HG03342 (cell line): ENCODE data around the gene SCUBE1.
"Not testable (repeated sequence)": the region's sequence is repeated elsewhere in the genome, so short reads cannot be mapped to it uniquely, and the experiment has no call there.

Experiments used
- ATAC-seq: cut with Tn5 transposase; IDR thresholded peaks from one replicate; pipeline ENCODE4 v1.9.1; 2021; ENCODE audit warnings: mild to moderate bottlenecking, moderate library complexity; ENCODE audit not compliant: unreplicated experiment

The SCUBE1 gene

DNA sequence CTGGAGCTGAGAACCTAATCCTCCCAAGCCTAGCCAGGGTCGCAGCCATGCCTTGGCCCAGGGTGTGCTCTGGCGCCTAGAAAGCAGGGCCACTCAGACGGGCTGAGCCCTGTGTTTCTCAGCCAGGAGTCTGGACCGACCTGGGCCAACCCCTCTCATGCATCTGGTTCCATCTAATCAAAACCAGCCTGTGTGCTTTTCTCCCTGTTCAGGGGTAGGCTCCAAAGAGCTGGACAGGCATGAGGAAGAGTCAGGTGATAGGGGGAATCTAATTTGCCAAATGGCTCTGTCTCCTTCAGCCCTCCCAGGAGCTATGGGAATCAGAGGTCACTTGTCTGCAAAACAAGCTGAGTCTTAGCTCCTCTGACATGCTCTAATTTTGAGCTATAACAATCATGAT is 55.7 kb downstream of the SCUBE1 start:
- no peak for ATAC-seq

DNA sequence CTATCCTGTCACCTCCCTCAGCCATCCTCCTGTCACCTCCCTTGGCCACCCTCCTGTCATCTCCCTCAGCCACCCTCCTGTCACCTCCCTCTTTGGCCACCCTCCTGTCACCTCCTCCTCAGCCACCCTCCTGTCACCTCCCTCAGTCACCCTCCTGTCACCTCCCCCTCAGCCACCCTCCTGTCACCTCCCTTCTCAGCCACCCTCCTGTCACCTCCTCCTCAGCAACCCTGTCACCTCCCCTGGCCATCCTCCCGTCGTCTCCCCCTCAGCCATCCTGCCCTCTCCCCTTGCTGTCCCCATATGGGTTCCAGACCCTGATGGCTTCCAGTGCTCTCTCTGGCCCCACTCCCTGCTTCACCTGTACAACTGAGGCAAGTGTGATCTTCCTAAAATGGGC is 61.8 kb downstream of the SCUBE1 start:
- no peak for ATAC-seq

DNA sequence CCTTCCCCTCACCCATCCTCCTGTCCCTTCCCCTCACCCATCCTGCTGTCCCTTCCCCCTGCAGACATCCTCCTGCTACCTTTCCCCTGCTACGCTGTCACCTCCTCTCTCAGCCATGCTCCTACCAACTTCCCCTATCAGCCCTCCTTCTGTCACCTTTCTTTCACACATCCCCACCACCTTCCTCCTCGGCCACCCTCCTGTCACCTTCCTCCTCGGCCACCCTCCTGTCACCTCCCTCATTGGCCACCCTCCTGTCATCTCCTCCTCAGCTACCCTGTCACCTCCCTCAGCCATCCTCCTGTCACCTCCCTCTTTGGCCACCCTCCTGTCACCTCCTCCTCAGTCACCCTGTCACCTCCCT is 62.7 kb downstream of the SCUBE1 start:
- ATAC-seq: not testable (repeated sequence)

DNA sequence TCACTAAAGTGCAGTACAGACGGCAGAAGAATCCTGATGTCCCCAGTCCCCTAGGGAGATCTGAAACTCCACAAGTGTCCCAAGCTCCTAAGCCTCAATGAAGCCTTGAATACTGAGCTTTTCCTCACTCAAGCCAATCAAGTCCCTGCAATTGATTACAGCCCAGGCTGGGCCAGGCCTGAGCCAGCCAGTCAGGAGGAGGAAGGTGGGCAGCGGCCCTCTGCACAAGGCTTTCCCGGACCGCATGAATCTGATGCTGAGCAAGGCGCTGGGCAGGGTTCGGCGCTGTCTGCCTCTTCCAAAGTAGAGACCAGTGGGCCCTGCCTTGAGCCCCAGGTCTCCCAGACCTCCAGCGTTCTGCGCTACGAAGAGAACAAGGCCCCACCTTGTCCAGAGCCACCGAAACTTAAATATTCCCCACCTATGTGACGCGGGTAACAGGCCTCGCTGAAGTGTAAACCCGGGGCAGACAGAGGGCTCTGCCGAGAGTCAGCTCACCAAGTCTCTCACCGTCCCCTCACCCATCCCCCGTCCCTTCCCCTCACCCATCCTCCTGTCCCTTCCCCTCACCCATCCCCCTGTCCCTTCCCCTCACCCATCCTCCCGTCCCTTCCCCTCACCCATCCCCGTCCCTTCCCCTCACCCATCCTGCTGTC is 63.2 kb downstream of the SCUBE1 start:
- no peak for ATAC-seq

DNA sequence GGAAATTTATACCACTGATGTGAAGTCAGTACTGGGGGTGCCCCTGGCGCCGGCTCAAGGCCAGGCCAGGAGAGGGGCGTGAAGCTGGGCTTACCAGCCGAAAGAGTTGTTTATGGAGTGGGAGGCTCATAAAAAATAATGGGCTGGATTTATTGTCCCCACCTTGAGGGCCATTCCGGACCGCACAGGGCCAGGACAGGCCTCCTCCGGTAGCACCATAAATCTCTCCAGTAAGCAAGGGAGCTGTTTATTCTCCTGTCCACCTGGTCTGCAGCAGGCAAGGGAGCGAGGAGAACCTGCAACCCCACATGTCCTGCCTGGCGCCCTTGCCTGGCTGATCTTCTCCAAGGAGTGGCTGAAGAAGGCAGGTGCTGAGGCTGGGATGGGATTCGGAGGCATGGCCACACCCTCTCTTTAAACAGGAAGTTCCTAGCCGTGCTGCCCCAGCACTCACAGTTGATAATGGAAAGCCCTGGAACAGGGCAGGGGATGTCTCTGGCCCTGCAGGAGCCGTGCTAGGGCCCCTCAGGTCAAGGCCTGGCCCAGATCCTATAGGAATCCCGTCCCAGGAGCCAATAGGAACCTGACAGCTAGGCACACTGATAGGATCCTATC is 65.1 kb downstream of the SCUBE1 start:
- no peak for ATAC-seq

DNA sequence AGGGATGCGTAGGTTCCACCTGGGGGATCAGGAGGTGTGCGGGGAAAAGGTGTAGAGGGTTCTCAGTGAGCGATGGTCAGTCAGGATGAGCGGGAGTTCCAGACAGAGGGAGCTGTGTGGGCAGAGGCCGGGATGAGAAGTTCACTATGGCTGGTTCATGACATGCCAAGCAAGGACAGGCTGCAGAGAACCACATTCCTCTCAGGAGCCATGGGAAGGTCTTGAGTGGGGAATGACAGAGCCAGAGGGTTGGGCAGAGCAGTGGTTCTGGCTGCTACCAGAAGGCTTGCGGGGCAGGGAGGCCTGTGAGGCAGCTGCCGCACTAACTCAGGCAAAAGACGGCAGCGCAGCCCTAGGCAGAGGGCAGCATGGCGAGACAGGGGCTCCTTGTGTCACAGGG is 66.1 kb downstream of the SCUBE1 start:
- ATAC-seq: no peak

DNA sequence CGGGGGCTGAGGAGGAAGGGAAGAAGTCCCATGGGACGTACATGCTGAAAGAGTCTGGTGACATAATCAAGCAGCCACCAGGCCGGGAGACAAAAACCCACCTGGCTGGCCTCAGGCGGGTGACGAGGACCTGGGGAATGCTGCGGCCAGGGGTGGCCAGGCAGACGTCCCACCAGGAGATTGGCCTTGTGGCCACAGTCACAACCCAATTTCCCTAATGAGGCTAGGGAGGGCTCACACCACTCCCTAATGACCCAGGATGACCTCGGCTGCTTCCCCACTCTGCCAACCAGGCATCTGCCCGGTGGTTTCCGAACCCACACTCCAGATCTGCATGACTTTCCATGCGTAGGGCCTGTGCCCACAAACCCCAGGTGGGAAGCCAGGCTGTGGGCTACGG is 66.9 kb downstream of the SCUBE1 start:
- ATAC-seq: no peak

DNA sequence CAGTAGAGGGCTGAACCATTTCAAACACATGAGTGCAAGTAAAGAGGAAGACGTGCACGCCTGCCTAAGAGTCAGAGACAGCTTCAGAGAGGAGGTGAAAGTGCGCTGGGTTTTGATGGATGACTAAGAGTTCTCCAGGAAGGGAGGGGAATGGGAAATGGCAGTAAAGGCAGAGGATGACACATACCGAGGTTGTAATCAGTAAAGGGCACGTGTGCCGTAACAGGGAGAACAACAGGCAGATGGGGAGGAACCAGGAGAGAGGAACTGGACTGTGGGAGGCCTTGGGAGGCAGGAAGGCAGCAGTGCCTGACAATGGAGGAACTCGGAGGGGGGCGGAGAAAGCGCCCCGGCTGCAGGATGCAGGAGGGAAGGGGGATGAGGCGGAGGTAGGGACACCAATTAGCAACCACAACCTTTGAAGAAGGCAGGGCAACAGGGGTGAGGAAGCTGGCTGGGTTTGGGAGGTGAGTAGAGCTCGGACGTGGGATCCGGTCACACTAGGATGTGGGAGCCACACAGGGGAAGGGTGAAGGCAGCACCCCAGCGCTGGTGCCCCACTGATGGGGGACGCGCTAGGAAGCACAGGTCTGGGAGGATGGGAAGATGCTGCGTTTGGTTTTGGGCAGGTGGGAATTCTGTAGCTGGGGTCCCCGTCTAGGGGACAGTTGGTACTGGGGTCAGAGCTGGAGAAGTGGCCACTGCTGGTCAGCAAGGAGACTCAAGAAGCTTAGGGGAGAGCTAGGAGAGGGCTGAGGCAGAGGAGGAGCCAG is 67.4 kb downstream of the SCUBE1 start:
- ATAC-seq: no peak

DNA sequence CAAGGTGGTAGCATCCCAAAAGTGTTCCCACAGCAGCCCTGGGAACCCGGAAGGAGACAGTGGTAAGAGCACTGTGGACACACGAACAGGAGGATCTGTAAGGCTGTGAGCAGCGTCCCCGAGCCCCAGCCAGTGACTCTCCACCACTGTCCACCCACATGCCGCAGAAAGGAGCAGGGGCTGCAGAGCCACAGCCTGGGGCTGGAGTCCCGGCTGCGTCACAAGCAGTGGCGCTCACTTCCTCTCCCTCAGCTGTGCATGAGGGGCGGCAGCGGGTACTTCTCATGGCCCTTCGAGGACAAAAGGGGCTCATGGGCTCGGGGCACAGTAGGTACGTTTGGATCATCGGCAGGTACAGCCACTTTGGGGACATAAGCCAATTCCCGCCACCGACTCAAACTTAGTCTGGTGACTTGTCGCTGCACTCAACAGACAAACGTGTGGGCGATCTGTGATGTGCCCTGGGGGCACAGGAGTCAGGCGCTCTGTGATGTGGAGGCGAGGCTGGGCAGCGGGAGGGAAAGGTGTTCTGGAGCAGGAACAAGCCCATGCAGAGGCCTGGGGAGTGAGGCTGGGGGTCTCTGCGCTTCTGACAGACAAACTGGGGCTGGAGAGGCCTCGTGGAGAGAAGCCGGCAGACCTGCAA is 68.5 kb downstream of the SCUBE1 start:
- ATAC-seq: no peak

DNA sequence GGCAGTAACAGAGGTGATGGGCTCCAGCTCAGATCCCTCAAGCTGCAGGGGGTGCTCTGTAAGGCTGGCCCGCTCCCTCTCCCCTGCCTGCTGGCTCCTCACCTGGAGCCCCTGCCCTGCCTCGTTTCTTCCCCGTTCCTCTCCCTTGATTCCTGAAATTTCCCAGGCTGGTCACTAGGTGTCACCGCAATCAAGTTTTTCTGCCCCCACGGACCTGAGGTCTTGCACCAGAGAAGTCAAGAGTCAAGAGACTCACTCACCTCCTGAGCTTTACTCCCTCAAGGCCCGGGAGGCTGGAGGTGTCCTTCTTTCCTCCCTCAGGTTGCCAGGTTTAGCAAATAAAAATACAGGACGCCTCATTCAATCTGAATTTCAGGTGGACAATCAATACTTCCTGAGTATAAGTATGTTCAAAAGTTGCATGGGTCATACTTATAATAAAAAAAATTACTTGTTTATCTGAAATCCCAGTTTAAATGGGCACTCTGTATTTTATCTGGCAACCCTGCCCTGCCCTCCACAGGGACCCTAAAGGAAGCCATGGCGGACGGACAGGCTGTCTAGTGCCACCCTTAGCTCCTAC is 69.2 kb downstream of the SCUBE1 start:
- ATAC-seq: no peak

DNA sequence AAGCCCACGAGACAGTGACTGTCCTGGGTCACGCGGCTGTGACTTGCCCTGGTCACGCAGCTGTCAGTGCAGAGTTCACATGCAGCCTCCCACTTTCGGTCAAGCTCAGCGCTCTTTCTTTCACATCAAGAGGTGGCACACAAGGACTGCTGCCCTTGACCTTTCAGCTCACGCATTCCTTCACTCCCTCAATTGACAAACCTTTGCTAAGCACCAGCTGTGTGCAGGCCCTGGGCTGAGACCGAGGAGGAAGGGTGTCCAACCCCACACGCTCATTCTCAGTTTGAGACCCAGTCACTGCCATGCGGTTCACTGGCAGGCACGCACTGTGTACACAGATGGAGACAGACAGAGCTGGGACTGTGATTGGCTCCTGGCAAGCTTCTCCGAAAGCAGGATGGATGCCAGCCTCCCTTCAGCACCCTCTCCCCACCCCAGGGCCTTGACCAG is 70.3 kb downstream of the SCUBE1 start:
- no peak for ATAC-seq

DNA sequence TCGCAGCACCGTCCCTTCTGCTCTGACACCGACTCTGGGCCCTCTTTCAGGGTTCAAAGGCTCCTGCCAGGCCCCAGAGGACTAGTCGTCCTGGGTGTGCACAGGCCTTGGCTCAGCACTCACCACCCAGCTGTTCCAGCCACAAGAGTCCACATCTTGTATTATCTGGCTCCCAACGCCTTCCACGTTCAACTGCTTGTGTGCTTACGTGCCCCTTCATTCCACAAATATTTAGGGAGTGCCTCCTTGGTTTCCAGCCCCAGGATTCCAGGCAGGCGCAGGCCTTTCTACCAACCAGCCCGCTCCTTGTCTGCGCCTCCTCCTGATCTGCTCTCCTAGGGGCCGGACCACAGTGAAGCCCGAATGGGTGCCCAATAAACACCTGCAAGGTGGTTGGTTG is 70.9 kb downstream of the SCUBE1 start:
- ATAC-seq: no peak

DNA sequence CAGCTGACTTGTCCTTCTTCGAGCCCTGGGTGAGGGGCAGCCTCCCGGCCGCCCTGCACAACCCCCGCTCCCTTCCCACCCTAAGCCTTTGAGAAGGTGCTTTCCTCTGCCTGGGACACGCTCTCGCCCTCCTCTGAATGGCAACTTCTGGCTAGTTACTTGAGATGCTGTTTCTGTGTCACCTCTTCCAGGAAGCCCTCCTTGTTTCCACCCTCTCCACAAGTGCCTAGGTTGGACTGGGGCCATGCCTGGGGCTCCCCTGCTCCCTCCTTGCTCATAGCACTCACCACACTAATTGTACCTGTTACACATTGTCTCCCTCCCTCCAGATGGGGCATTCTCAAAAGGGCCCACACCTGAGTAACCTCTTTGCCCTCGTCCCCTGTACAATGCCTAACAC is 72.2 kb downstream of the SCUBE1 start:
- no peak for ATAC-seq

DNA sequence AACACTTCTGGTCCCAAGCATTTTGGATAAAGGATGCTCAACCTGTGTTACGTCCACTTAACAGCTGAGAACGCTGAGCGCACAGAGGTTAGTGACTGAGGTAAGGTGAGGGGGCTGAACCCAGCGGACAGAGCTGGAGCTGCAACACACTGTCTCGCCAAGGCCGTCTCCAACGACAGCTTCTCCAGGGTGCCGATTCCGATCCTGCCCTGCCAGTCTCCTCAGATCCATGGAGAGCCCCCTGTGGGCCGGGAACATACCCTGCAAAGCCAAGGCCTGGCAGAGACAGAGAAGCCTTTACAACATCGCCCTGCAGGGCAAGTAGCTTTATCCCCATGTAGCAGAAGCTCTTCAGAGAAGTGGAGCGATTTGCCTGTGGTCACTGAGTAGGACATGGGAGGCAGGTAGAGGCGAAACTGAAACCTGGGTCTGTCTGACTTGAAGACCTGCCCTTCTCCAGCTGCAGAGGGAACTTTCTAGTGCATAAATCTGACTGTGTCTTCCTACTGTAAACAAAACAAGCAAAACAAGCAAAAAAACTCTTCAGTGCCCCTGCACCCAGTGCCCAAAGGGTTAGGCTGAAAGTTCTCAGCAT is 72.8 kb downstream of the SCUBE1 start:
- ATAC-seq: no peak

DNA sequence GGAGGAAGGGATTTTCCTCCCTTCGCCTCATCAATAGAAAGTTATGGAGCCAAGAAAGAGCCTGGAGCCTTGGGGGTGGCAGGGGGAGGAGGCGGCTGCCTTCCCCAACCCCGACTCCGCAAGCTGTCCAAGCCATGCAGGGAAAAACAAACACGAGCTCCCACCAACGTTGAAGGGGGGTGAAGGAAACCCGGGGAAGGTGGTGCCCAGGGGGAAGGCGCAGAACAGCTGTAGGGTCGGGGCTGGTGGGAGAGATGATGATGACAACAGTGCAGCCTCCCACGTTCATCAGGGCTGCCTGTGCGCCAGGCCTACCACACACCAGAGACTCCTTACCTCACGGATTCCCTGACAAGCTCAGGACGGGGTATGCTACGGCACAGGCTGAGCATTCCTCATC is 73.5 kb downstream of the SCUBE1 start:
- ATAC-seq: no peak

DNA sequence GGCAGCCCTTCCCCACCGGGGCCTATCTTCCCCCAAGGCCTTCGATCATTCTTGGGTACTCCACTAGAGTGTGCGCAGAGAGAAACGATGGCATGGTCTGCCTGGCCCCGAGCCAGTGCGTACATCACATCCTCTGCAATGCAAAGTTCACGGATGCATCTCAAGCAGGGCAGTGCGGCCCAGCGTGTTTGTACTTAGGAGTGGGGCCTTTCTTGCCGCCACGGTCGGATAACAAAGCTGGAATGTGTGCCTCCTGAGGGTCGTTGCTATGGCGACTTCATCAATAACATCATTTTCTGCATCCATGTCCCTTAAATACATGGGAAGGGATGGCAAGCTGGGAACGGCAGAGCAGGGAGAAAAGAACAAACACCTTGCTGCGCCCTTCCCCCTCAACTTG is 73.9 kb downstream of the SCUBE1 start:
- no peak for ATAC-seq

DNA sequence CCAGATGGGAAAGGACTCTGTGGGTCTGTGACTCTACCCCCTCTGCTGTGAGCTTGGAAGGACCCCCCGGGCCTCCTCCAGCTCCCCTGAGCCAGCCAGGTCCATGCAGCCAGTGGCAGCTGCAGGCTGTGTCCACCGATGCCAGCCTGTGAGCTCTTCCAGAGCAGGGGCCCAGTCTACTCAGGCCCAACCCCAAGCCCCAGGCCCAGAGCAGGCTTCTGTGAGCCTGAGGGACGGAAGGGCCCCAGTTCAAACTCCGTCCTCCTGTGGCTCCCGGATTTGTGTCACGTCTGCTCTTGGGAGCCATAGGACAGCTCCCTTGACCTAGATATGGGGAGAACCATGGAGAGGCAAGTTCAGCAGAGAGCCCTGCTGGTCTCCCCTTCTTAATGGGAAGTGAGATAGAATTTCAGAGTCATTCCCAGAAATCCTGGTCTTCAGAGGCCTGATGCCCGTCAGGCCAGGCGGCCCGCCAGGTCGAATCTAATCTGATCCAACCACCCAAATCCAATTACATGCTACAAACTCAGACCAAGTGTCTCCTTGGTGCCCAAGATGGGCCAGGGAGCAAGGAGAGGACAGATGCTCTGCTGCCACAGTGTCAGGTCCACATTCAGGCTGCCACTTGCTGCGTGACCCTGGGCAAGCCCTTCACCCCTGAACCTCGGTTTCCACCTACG is 75.1 kb downstream of the SCUBE1 start:
- no peak for ATAC-seq

DNA sequence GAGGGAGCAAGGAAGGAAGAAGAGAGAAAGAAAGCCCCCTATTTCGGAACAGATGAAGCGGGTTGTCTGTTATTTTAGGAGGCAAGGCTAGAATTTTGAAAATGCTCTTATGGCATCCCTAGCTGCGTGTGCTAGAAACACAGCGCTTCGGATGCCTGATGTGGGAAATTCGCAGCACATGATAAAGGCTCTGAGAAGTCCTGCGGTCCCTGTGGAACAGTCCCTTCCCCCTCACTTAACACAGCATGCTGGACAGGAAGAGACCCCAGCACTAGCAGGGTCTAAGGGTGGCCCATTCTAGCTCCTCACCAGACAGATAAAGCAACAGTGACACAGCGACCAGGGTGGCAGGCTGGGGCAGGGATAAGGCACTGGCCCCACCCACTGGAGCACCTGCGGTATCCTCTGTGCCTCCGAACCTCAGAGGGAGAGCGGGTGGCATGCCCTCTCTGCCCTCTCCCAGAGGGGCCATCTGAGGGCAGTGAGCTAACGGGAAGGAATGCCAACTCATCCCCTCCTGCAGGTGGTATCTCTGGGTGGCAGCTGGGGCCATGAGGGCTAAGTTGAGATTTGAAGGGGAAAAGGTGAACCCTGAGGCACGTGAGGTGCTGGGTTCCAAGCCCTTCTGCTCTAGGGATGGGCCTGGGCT is 75.7 kb downstream of the SCUBE1 start:
- no peak for ATAC-seq

DNA sequence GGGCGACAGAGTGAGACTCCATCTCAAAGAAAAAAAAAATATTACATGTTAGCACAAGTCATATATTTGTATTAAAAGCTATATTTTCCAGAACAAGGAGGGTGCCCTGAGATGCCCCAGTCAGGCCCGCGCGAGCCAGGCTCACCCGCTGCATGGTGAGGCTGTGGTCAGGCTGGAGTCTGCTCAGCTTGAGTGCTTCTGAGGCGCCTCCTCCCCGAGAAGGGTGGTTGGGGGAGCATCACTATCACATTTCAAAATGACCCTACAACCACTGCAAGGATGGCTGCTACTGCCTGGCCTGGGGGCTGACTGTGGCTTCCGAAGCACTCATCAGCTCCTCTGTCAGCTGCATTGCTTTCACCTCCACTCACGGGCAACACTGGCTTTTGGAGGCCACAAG is 77.1 kb downstream of the SCUBE1 start:
- ATAC-seq: no peak
